Gastrocnemius medialis (tissue), 4 donors: ENCODE results near the gene DBH. TPM values are rescaled to one million over a fixed set of nuclear protein-coding genes. Genes with fewer than 3 reads are reported as not detected.

ENCODE experiments used
- ATAC-seq, 2 donors: fragments of 150-250 bp; one replicate each; pipeline ENCODE4 v1.9.1; 2016
- DNase-seq, 2 donors: peaks; one replicate each; pipeline ENCODE4 v3.0.0-alpha.2; 2019
- H3K27ac ChIP-seq, 4 donors: fragments of 200-600 bp; sonication (generic); 1 replicate in 1 of 4; 2 replicates in 3 of 4; pipeline ENCODE4 v1.5.1; 2016 to 2018; ENCODE audit warnings: mild to moderate bottlenecking in 2 of 4, moderate library complexity in 1 of 4
- H3K27me3 ChIP-seq, 3 donors: fragments of 200-600 bp; sonication (generic) in 2 of 3; 1 replicate in 1 of 3; 2 replicates in 2 of 3; pipeline versions ENCODE4 v1.5.1 to v1.6.0; 2016 to 2019; ENCODE audit warnings: mild to moderate bottlenecking in 1 of 3, moderate library complexity in 1 of 3
- H3K36me3 ChIP-seq, 2 donors: fragments of 200-600 bp; sonication (generic) in 1 of 2; one replicate each; pipeline ENCODE4 v1.5.1; 2017 to 2018
- H3K4me1 ChIP-seq, 2 donors: fragments of 200-600 bp; sonication (generic) in 1 of 2; one replicate each; pipeline ENCODE4 v1.5.1; 2016 to 2017; ENCODE audit warnings: mild to moderate bottlenecking in 2 of 2
- H3K4me3 ChIP-seq, 4 donors: fragments of 200-600 bp; sonication (generic) in 3 of 4; 1 replicate in 1 of 4; 2 replicates in 3 of 4; pipeline ENCODE4 v1.5.1; 2016 to 2019; ENCODE audit warnings: mild to moderate bottlenecking in 2 of 4
- H3K9me3 ChIP-seq, 3 donors: fragments of 200-600 bp; sonication (generic) in 2 of 3; 1 replicate in 1 of 3; 2 replicates in 2 of 3; pipeline ENCODE4 v1.5.1; 2016 to 2019
- CTCF ChIP-seq, 5 experiments: fragments of 450-650 bp in 3 of 5; fragments of 200-600 bp in 2 of 5; sonication (generic) in 2 of 5; IDR thresholded peaks in 4 of 5; conservative IDR thresholded peaks in 1 of 5; 1 replicate in 4 of 5; 2 replicates in 1 of 5; pipeline ENCODE4 v1.5.1; 2016 to 2019; ENCODE audit warnings: antibody characterized with exemption in 5 of 5, mild to moderate bottlenecking in 3 of 5, moderate library complexity in 3 of 5
- POLR2A ChIP-seq, 2 donors: fragments of 450-650 bp; IDR thresholded peaks; one replicate each; pipeline ENCODE4 v1.6.1; 2017; ENCODE audit warnings: antibody characterized with exemption in 2 of 2, mild to moderate bottlenecking in 2 of 2, moderate library complexity in 2 of 2
- in situ Hi-C, 4 donors: fragments of 200-750 bp; cut with MboI; loops; one replicate each; pipeline versions ENCODE4 v1.15.0 to v1.8.0; 2017; ENCODE audit warnings: low sequenced_read_pairs in 4 of 4
- intact Hi-C: fragments of 100-400 bp; cut with DNase I; formaldehyde crosslinking; loops from one replicate; pipeline ENCODE4 v1.15.1; 2023; ENCODE audit warnings: low total_unique reads
- total RNA-seq, 4 donors: library from RNA; depleted of rRNA; stranded (reverse); fragments of >200 nt; gene quantifications; one replicate each; pipeline versions ENCODE4 v1.1.0 to v1.2.3, GENCODE V29; 2016

DBH gene
- total RNA-seq, 4 donors from 2014 or later = not detected

DNA sequence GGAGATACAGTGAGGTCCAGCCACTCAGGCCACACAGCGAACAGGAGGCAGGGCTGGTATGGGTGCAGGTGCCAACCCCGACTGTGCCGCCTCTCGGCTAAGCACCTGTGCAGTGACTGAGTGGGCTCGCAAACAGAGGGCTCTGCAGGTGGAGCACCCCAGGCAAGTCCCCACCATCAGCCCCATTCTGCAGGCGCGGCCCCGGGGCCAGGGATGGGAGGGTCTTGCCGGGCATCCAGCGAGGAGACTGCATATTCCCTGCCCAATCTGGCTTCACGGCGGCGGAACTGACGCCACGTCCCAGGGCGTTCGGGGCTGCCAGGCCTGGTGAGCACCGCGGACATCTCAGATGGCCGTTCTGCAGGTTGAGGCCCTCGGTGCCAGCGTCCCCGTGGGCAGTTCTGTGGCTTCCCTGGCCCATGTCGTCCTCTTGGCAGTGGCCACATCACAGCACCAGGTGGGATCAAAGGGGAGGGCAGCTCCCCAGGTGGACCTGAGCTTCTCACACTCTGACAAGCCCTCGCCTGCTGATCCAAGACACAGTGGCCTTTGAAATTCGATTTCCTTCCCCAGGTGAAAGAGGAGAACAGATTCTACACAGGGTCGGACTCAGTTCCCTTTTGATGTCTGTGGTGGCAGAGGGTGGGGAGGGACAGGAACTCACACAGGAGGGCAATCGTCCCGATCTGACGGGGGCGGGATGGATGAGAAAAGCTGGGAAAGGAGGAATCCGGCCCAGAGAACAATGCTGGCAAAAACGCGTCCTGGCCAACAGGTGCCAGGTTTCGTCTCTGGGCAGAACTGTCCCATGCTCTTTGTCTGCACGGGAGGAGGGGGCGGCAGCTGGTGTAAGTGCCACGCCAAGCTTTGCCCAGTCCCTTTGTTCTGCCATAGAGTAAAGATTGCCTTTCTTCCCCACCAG lies 18.8 kb downstream of the DBH start:
- in situ Hi-C loops (no loop called here), intact Hi-C loops (no loop called here)
- no peaks in the 10 kb centered on the region for H3K36me3 ChIP-seq
- ATAC-seq = no peak
- no peak for DNase-seq
- no peak overlapping the region for H3K4me3 ChIP-seq
- H3K27ac ChIP-seq = no peak overlapping the region
- no peak for TF ChIP-seq CTCF (IDR thresholded peaks at IDR 0.05 in 4 of 5, conservative IDR thresholded peaks at IDR 0.05 in 1 of 5)
- TF ChIP-seq POLR2A (IDR thresholded peaks at IDR 0.05) = no peak
- H3K9me3 ChIP-seq = no peaks in the 10 kb centered on the region
- H3K27me3 ChIP-seq = peaks cover 35 to 56% (median 54%) of the 10 kb centered on the region in 3 donors
- peaks cover 0 to 6% of the 10 kb centered on the region in 2 donors for H3K4me1 ChIP-seq

DNA sequence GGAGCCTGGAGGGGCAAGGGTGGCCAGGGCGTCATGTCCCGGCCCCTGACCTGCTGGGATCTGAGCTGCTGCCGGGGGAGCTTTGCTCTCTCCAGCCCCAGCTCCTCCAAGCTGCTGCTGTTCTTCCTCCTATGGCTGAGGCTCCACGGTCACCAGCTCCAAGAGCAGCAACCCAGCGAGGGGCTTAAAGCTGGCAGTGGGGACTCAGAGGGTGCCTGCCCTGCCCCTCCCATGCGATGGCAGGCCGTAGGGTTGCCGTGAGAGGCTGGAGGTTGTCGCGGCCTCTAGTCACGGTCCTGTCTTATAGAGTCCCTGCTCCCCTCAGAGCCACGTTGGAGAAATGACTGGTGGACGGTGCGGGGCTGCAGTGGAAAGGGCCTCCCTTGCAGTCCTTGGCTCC lies 19.5 kb downstream of the DBH start:
- in situ Hi-C loops (no loop called here), intact Hi-C loops (no loop called here)
- Histone ChIP-seq H3K9me3 (no peaks in the 10 kb centered on the region), H3K4me1 (peaks cover 0 to 6% of the 10 kb centered on the region in 2 donors), H3K27me3 (peaks cover 41 to 61% (median 55%) of the 10 kb centered on the region in 3 donors), H3K4me3 (no peak overlapping the region), H3K36me3 (no peaks in the 10 kb centered on the region), H3K27ac (no peak overlapping the region)
- no peak for TF ChIP-seq POLR2A (IDR thresholded peaks at IDR 0.05)
- TF ChIP-seq CTCF (IDR thresholded peaks at IDR 0.05 in 4 of 5, conservative IDR thresholded peaks at IDR 0.05 in 1 of 5) = no peak
- DNase-seq (no peak), ATAC-seq (no peak)

DNA sequence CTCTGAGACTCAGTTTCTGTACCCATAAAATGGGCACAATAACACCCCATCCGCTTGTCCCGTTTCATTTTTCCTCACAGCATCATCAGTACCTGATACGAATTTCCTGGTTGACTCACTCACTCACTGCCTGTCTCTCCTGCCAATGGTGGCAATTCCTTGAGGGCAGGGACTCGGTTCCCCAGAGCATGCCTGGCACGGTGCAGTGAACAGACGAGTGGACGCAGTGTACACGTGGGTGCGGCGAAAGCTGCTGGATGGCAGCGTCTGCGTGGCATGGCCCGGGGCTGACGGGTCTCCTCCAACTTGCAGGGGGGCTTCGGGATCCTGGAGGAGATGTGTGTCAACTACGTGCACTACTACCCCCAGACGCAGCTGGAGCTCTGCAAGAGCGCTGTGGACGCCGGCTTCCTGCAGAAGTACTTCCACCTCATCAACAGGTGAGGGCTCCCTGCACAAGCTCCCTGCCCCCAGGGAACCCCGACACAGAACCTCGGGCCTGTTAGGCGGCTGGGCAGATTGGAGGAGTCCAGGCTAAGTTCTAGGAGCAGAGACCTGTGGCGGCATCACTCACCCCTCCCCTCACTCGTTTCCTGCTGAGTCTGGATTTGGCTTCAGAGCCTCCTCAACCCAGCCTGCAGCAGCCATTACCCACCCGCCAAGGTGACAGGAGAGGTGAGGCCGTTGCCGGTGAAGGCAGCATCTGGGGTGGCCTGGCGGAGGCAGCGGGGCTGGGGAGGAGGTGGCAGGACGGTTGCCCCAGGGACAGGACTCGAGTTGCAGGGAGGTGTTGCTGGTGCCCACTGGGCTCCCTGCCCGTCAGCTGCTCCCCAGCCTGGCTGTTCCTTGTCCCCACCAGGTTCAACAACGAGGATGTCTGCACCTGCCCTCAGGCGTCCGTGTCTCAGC lies 20.3 kb downstream of the DBH start:
- intact Hi-C loops = no loop called here
- DNase-seq (no peak), ATAC-seq (no peak)
- Histone ChIP-seq H3K4me3 (no peak overlapping the region), H3K4me1 (peaks cover 0 to 6% of the 10 kb centered on the region in 2 donors), H3K27me3 (peaks cover 44 to 57% (median 55%) of the 10 kb centered on the region in 3 donors), H3K9me3 (no peaks in the 10 kb centered on the region), H3K27ac (no peak overlapping the region), H3K36me3 (no peaks in the 10 kb centered on the region)
- TF ChIP-seq CTCF (IDR thresholded peaks at IDR 0.05 in 4 of 5, conservative IDR thresholded peaks at IDR 0.05 in 1 of 5) (no peak), POLR2A (IDR thresholded peaks at IDR 0.05) (no peak)
- in situ Hi-C loops = no loop called here

DNA sequence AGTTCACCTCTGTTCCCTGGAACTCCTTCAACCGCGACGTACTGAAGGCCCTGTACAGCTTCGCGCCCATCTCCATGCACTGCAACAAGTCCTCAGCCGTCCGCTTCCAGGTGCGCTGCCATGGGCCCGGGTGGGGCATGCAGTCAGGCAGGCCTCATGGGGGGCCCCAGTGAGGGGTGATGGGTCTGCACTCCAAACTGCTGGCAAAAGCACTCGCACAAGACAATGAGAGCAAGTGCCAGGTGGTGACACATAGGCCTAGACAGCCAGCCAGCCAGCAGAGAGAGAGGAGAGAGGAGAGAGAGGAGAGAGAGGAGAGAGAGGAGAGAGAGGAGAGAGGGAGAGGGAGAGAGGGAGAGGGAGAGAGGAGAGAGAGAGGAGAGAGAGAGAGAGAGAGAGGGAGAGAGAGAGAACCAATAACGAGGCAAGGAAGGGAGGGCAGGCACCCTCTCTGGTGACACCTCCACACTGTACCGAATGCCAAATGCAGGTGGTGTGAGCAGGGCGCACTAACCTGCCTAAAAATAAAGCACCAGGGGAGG lies 21.0 kb downstream of the DBH start:
- intact Hi-C loops = no loop called here
- no peak overlapping the region for H3K27ac ChIP-seq
- TF ChIP-seq POLR2A (IDR thresholded peaks at IDR 0.05) = no peak
- no peak for TF ChIP-seq CTCF (IDR thresholded peaks at IDR 0.05 in 4 of 5, conservative IDR thresholded peaks at IDR 0.05 in 1 of 5)
- H3K9me3 ChIP-seq = no peaks in the 10 kb centered on the region
- in situ Hi-C loops = no loop called here
- H3K4me3 ChIP-seq = no peak overlapping the region
- H3K27me3 ChIP-seq = peaks cover 44 to 57% (median 51%) of the 10 kb centered on the region in 3 donors
- H3K36me3 ChIP-seq = no peaks in the 10 kb centered on the region
- no peak for DNase-seq
- peaks cover 0 to 6% of the 10 kb centered on the region in 2 donors for H3K4me1 ChIP-seq
- no peak for ATAC-seq
